Neural cell (in vitro differentiated cells): ENCODE data around the gene CTDP1.

Experiments used
- CTCF ChIP-seq: fragments of 450-650 bp; IDR thresholded peaks from 2 replicates; pipeline ENCODE4 v1.5.1; 2014; ENCODE audit warnings: antibody characterized with exemption, mild to moderate bottlenecking, moderate library complexity; ENCODE audit not compliant: poor library complexity, severe bottlenecking
- EZH2 ChIP-seq: fragments of 200-600, 300-800 bp; shearing (Covaris generic), sonication (generic); IDR thresholded peaks from 2 replicates; pipeline ENCODE4 v1.6.1; 2014; ENCODE audit warnings: antibody characterized with exemption, low read length, borderline replicate concordance, mild to moderate bottlenecking; ENCODE audit not compliant: insufficient read depth, poor library complexity, severe bottlenecking
- MXI1 ChIP-seq: fragments of 450-650 bp; conservative IDR thresholded peaks from 2 replicates; pipeline ENCODE4 v1.6.1; 2014; ENCODE audit warnings: antibody characterized with exemption, mild to moderate bottlenecking; ENCODE audit not compliant: poor library complexity, severe bottlenecking
- TAF1 ChIP-seq: IDR thresholded peaks from 2 replicates; pipeline ENCODE4 v1.6.1; 2012; ENCODE audit warnings: low read depth

- no peak for TF ChIP-seq CTCF
- no peak for TF ChIP-seq EZH2
- no peak for TF ChIP-seq TAF1
- no peak for TF ChIP-seq MXI1
These were observed 108.5 kb downstream of the CTDP1 start for GRCh38 chr18:79787865-79788733.
